NCI-H2227 treated with DMSO at 0.1 percent for 48 hours (cell line): Measurements from ENCODE around the gene WDPCP.
"Not testable (repeated sequence)": the region's sequence is repeated elsewhere in the genome, so short reads cannot be mapped to it uniquely, and the experiment has no call there.

Source experiments
- DNase-seq: peaks from one replicate; lab custom pipeline; 2025; lab: John Stamatoyannopoulos, UW

Gene WDPCP

DNA sequence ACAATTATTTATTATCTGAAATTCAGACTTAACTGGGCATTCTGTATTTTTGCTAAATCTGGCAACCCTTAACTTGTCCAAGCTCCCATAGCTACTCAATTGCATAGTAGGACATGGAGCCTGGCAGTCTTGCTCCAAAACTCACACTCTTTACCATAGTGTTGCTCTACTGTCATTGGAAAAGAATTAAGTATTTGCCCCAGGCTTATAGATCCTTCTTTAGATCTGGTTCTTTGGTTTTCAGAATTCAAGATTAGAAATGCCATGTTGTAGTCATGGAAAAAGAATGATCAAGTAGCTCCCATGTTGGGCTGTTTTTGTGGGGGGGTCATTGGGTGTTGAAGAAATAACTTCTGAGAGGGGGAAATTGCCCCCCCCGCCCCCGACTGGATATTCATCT, 240.9 kb downstream of the WDPCP start:
- DNase-seq: no peak

DNA sequence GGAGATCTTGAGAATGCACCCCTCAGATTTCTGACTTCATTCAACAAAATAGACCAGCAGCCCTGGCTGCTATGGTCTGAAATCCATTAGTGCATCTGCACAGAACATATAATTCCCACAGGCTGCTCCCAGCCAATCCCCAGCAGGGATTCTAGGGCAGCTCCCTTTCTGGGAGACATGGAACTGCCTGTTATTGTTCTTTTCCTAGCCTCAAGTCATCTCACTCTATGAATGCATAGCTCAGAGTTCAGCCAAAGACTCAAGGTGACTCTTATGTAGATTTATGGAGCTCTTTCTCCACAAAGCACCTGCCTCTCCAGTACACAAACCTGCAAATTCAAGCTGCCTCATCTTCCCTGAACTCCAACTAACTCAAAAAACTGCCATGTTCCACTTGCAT, 241.9 kb downstream of the WDPCP start:
- no peak for DNase-seq

DNA sequence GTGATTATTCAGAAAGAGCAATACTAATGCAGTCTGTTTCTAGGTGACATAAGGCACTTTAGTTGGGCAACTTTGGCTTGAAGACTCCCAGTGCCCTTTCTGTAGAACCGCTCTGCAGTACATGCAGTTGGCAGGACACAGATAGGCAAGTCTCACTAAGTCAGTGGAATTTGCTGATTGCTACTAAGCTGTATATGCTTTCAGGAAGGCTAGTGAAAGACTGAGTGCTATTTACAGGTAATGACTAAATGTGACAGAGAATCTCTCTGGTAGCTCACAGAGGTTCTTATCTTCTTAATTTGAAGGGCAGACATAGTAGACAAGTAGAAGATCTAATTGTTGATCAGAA, 243.0 kb downstream of the WDPCP start:
- no peak for DNase-seq

DNA sequence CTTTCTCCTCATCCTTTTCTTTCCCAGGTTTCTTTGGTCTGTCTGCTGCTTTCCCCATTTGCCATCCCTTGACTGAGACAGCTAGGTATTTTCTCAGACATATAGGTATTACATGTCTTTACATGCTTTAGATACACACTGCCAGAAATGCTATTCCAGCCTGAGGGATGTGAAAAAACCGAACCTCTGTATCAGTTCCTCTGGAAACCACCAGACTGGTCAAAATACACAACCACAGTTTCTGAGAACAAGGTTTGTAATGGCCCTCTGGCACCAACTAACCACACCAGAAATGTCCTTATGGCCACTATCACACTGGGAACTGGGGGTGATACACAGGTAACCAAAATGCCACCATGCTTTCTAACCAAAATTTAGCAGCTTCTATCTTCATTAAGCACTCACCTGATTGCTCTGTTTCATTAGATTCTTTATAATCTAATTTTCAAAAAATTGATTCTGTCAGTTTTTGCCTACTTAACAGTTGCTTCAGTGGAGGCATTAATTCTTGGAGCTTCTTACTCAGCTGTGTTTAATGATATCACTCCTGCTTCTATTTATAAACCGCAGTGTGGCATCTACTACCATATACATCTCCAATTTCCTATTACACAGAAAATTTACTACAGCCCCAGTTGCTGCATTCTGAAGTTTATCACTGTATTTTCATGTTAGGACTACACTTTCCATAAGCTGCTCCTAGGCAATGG, 243.5 kb downstream of the WDPCP start:
- no peak for DNase-seq

DNA sequence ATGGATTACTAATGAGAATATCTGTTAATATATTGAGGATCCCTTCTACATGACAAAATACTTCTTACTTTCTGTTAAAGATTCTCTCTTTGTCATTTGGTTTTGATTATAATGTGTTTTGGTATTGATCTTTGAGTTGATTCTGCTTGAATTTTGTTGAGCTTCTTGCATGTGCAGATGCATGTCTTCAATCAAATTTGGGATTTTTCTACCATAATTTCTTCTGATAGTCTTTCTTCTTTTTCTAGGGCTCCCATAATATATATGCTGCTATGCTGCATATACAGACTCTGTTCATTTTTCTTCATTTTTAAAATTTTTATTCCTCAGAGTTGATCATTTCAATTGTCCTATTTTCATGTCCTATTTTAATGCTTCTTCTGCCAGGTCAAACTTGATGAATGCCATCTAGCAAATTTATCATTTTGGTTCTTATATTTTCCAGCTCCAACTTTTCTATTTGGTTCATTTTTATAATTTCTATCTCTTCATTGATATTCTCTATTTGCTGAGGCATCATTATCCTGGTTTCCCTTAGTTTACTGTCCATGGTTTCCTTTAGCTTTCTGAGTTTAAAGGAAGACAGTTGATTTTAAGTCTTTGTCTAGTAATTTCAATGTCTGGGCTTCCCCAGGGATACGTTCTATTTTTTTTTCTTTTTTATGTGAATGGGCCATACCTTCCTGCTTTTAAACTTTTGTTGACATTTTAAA, 244.7 kb downstream of the WDPCP start:
- no peak for DNase-seq

DNA sequence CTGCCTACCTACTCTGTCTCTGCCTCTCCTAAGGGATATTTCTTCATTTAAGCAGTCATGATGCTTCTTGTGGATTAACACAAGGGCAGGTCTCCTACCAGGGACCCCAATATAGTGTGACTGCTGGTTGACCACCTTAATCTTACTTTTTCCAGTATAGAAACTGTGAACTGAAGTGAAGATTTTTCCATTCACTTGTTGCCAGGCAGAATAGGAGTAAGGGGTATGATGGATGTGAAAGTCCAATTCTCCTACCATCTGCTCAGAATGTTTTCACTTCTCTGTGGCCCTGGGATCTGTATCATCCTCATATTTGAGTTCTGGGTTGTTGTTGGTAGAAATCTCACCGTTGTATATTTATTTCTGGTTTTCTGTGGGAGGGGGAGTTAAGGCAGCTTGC, 247.8 kb downstream of the WDPCP start:
- DNase-seq: no peak

DNA sequence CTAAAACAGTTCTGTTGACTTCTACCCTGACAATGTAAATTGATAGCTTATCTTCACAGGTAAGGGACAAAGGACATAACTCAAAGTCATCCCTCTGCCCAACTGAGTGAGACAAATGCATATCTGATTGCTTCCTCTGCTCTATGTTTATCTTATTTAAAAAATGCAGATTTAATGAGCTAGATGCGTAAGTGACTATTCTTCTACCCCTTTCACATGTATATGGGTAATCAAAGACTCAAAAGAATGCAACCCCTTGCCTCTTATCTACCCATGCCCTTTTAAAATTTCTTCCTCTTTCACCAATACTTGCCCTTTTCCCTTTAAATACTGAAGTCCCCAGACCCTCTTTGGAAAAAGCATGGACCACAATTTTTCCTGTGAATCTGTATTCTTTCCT, 253.4 kb downstream of the WDPCP start:
- DNase-seq: no peak

DNA sequence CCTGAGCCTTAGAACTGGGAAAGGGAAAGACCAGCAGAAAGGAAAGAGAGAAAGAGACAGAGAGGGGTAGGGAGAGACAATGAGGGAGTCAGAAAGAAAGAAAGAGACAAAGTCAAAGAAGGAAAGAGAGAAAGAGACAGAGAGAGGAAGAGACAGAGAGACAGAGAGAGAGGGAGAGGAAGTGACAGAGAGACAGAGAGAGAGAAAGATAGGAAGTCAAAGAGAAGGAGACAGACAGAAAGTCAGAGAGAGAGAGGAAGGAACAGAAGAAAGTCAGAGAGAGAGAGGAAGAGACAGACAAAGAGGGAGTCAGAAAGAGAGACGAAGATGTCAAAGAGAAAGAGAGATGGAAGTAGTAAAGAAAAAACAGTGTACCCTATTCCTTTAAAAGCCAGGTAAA, 261.8 kb downstream of the WDPCP start:
- DNase-seq: no peak

DNA sequence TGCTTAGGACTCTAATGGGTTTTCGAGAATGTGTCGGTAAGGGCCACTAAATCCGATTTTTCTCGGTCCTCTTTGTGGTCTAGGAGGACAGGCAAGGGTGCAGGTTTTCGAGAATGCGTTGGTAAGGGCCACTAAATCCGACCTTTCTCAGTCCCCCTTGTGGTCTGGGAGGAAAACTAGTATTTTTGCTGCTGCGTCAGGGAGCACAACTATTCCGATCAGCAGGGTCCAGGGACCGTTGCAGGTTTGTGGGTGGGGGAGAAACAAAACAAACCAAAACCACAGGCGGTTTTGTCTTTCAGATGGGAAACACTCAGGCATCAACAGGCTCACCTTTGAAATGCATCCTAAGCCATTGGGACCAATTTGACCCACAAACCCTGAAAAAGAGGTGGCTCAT, 264.6 kb downstream of the WDPCP start:
- DNase-seq: not testable (repeated sequence)

DNA sequence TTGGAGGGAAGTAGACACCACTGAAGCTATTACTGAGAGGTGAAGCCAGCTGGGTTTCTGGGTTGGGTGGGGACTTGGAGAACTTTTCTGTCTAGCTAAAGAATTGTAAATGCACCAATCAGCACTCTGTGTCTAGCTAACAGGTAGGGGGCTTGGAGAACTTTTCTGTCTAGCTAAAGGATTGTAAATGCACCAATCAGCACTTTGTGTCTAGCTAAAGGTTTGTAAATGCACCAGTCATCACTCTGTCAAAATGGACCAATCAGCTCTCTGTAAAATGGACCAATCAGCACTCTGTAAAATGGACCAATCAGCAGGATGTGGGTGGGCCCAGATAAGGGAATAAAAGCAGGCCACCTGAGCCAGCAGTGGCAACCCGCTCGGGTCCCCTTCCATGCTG, 266.3 kb downstream of the WDPCP start:
- DNase-seq: not testable (repeated sequence)

DNA sequence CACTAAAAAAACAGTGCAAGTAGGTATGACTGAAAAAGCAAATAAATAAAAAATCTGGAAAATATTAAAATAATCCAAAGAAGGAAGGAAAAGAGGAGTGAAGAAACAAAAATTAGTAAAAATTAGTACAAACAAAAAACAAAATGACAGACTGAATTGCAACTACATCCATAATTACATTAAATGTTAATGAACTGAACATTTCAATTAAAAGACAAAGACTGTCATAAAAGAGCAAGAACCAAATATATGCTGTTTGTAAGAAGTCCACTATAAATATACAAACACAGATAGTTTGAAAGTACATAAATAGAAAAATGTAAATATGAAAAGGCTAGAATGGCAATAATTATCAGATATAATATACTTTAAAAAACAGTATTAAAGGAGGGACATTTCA, 267.6 kb downstream of the WDPCP start:
- DNase-seq: no peak

DNA sequence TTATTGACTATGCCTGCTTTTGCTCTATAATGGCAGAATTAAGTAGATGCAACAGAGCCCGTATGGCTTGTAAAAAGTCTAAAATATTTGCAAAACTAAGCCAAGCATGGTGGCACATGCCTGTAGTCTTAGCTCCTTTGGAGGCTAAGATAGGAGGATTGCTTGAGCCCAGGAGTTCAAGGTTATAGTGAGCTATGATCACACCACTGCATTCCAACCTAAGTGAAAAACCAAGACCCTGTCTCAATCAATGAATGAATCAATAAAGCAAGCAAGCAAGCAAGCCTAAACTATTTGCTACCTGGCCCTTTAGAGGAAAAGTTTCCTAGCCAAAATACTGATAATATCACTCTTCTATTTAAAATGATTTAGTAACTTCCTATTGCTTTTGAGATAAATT, 277.7 kb downstream of the WDPCP start:
- DNase-seq: no peak

DNA sequence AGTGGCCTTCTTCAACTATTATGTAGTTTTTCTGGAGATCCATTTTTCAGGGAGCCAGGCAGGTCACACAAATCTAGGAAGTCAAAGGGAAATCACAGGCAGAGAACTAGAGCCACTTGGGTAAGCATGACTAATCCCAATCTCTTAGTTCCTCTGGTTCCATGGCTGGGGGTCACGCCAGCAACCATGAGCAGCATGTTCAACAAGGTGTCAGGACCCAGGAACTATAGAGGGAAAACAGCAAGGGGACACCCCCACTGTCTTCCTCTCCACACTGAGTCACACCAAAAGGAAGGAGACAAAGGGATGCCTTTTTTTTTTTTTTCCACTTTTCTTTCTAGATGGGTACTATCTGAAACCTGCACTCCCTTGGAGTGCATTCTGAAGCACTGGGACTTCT, 286.8 kb downstream of the WDPCP start:
- DNase-seq: no peak

DNA sequence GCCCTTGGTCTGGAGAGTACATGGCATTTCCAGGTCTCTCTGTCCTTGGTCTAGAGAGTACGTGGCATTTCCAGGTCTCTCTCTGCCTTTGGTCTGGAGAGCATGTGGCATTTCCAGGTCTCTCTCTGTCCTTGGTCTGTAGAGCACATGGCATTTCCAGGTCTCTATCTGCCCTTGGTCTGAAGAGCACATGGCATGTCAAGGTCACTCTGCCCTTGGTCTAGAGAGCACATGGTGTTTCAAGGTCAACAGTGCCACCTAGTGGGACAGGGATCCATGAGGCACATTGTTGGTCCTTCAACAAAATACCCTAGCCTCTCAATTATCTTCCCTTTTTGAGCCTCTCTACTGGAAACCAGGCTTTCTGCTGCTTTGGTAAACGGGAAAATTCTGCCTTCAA, 287.4 kb downstream of the WDPCP start:
- no peak for DNase-seq

DNA sequence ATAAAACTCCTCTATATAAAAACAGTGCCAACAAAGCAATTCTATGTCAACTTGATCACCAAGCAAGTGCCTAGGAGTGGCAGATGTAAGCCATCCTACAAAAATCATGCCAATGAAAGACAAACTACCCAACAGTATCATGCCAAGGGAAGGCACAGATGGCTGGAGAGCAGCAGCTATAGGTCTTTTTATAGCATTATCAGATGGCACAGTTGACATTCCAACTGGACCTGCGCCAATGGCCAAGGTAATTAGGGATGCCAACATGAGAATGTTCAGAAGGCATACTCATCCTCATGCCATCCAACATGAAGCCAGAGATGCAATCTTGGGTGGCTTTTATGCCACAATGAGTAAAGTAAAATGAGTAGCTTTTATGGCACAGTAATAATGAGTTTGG, 300.3 kb downstream of the WDPCP start:
- no peak for DNase-seq

DNA sequence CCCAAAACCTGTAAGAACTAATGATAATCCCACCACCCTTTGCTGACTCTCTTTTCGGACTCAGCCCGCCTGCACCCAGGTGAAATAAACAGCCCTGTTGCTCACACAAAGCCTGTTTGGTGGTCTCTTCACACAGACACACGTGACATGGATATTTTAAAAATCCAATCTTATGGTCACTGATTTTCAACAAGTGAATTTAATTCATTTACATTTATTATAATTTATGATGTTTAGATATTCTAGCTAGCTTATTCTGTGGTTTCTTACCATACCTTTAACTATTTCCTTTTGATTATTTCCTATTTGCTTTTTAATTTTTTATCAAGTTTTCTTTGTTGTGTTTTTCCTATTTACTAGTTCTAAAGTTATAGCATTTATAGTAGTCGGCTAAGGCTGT, 301.8 kb downstream of the WDPCP start:
- not testable (repeated sequence) for DNase-seq

DNA sequence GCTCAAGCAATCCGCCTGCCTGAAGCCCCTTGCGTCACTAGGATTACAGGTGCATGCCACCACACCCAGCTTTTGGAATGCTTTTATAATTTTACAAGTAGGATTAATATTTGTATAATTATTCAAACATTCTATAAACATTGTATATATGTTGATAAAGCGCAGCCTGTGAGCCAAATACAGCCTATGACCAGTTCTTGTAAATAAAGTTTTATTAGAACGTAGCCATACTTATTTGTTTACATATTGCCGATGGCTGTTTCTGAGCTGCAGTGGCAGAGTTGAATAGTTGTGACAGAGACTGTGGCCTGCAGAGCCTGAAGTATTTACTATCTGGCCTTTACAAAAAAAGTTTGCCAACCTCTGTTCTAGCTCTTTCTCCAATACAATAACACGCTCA, 305.0 kb downstream of the WDPCP start:
- DNase-seq: no peak

DNA sequence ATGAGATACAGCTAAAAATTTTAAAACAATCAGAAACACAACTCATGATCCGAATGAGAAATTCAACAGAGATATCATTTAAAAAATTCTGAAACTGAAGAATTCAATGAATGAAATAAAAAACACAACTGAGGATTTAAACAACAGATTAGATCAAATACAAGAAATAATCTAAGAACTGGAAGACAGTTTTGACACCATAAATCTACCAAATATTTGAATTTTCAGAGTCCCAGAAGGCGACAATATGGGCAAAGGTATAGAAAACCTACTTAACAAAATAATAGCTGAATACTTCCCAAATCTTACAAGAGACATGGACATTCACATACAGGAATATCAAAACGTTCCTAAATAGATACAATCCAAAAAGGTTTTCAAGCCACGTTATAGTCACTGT, 315.7 kb downstream of the WDPCP start:
- no peak for DNase-seq

DNA sequence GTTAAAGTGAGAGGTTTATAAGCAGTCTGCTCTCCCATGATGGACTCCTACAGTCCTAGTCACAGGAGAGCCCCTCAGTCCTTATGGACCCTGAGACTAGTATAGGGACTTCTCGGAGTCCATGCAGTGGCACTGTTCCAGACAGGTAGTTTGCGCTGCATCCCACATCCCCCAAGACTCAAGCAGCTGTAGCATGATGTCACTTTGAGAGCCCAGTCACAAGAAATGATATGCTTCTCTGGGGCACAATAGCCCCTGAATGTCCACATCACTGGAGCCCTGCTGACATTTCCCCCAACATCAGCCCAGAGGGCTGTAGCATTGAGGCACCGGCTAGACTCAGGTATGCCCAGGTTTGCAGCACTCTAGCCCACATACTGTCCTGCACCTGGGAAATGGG, 317.6 kb downstream of the WDPCP start:
- DNase-seq: no peak

DNA sequence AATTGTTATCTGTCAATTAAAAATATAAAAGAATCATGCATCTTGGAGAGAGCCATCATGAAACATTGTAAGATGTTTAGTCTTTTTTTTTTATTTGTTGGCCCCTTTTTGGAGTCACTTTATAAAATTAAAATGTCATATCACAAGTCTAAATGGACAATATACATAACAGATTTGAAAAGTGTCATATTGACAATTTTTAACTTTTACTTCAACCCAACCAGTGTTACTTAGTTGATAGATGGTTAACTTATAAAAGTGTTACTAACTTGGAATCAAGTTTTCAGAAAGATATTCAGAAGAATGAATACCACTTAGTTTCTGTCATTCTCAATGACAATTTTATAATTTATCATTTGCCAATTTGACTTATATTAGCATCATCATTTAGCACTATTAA, 319.3 kb downstream of the WDPCP start:
- no peak for DNase-seq

DNA sequence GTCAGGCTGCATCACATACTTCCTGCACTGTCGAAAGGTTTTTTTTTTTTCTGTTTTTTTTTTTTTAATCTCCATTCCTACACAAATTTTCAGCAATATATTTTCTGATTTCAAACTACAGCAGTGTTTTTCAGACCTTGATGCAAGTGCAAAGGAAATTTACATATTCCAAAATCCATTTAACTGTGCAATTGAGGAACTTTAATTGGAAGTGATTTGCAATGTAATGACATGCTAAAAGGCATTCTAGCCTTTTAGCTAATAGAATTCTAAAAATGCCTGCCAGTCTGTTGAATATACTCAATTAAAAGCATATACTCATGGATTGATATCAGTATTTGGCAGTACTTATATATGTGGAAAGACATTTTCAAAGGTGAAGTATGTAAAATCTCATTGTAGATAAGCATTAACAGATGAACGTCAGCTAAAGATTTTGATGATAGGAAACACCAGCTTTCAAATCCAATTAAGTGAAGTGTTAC, 327.1 kb downstream of the WDPCP start:
- no peak for DNase-seq

DNA sequence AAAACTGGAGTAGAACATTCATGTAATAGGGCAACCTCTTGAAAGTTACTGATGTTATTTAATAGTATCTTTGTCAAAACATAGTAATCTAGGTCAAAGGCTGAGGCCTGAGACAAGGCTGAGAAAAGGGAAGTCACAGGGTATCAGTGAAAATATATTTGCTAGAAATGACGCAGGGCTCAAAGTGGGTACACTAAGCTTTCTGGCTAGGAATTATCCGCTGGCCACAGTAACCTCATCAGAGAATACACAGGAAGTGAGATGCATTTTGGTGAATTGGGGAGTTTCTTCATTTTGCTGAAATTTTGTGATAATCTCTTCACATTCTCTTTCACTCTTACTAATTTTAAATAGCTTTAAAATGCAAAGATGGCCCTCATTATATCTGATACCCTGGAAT, 330.8 kb downstream of the WDPCP start:
- no peak for DNase-seq

DNA sequence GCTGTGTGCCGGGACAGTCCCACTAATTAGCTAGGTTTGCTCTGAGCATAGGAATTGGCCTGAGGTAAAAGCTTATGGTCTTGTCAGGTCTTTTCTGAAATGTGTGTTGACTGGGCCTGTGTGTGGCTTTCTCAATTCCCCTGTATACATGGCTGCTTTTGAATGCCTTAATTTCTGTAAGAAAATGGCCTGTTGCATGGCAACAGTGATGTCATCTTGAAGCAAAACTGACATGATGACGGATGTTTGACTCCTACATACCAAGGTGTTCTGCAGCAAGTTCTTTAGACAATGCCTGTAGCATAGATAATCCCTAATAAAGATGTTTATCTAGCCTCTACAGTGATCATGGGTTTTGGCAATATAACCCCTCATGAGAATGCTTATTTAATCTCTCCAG, 339.1 kb downstream of the WDPCP start:
- no peak for DNase-seq

DNA sequence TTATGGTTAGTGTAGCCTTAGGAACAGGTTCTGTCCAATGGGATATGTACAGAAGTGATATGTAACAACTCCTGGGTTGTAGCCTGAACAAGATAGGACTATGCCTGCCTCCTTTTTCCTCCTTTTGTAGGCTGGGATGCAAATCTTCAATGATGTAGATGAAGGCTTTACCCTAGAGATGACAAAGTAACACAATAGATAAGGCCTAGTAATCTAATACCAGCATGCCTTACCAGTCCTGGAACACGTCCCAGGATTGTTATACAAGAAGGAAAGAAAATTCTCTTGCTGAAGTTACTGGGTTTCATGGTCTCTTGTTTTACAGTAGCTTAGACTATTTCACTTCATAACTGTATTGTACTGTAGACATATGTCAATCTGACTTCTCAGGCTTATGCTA, 345.5 kb downstream of the WDPCP start:
- DNase-seq: no peak
